Keratinocyte (primary cell): ENCODE measurements around the gene EPYC.

Source experiments
- CTCF ChIP-seq, 3 experiments: IDR thresholded peaks in 1 of 3; conservative IDR thresholded peaks in 1 of 3; optimal IDR thresholded peaks in 1 of 3; 2 replicates in 2 of 3; 3 replicates in 1 of 3; pipeline versions ENCODE3 to v1.5.1; 2011; ENCODE audit warnings: low read length in 3 of 3, mild to moderate bottlenecking in 3 of 3, moderate library complexity in 2 of 3, control low read depth in 1 of 3, inconsistent platforms in 1 of 3; ENCODE audit not compliant: insufficient read depth in 2 of 3; ENCODE audit errors: extremely low read depth in 1 of 3
- EZH2 ChIP-seq: IDR thresholded peaks from one replicate; pipeline ENCODE4 v1.6.1; 2012; ENCODE audit warnings: inconsistent platforms, mild to moderate bottlenecking, low read length, moderate library complexity

- TF ChIP-seq CTCF (optimal IDR thresholded peaks at IDR 0.05 in 1 of 3, IDR thresholded peaks at IDR 0.05 in 1 of 3, conservative IDR thresholded peaks at IDR 0.05 in 1 of 3; ENCODE audit: extremely low read depth in 1 of 3, insufficient read depth in 2 of 3, low read length in 3 of 3) (no peak), EZH2 (no peak)
These were observed 66.3 kb downstream of the EPYC start for GRCh38 chr12:90938451-90938850.
